AG04450 (cell line): ENCODE measurements around the gene SEMA3A. TPM values are rescaled to one million over a fixed set of nuclear protein-coding genes. Genes with fewer than 3 reads are reported as not detected.
A peak's percentile ranks its signal among the peaks of the same experiment; 100 is the strongest.

Experiments used
- CTCF ChIA-PET: fragments of 300-600, 350-600 bp; formaldehyde crosslinking; extraction: SDS; loops from one replicate; lab custom pipeline; 2022; ENCODE audit warnings: antibody characterized with exemption, inconsistent platforms; lab: Charles Lee
- POLR2A ChIA-PET: fragments of 350-600 bp; formaldehyde crosslinking; extraction: SDS; loops from one replicate; lab custom pipeline; 2021; ENCODE audit warnings: antibody characterized with exemption, inconsistent platforms; lab: Yijun Ruan, JAX
- DNase-seq: peaks from one replicate; pipeline ENCODE4 v3.0.0-alpha.2; 2011; ENCODE audit warnings: low read depth, low spot score
- H3K27ac ChIP-seq: one replicate; pipeline ENCODE4 v1.5.1; 2012; ENCODE audit warnings: low read depth, low read length, control low read depth
- H3K27me3 ChIP-seq: one replicate; pipeline ENCODE4 v1.6.0; 2012; ENCODE audit warnings: low read length; ENCODE audit not compliant: control insufficient read depth, insufficient read depth
- H3K4me3 ChIP-seq: 2 replicates; pipeline ENCODE4 v1.5.1; 2011; ENCODE audit warnings: mild to moderate bottlenecking, low read depth, low read length, control low read depth
- H3K9me3 ChIP-seq: 2 replicates; pipeline ENCODE4 v1.5.1; 2012; ENCODE audit warnings: low read length; ENCODE audit not compliant: control insufficient read depth, insufficient read depth
- polyA plus RNA-seq: library from polyadenylated mRNA; depleted of rRNA; stranded (reverse); fragments of >200 nt; gene quantifications from 2 replicates; pipeline ENCODE4 v1.2.3, GENCODE V29; 2011
- TF ChIP-seq, protein P1 (sequence below): IDR thresholded peaks from 2 replicates; pipeline ENCODE4 v1.5.1; 2011; ENCODE audit warnings: low read depth, low read length, control low read depth, inconsistent platforms

Gene SEMA3A
- polyA plus RNA-seq, 1 experiment = 80.2 TPM

DNA sequence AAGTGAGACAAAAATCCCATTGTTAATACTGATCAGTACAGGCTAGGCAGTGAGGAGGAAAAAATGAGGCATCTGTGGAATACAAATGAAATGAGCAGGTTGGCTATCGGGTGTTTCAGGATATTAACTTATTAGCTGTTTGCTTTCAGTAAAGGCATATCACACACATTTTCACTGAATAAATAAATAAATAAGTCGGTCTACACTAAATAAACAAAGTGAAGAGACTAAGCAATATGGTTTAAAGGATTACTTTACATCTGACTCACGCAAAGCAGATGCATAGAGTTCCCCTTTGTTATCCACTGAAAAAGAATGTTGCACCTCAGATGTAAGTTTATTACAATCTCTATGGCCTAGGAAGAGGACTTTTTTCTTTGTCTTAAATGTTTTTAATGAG is 6.3 kb upstream of the SEMA3A start:
- DNase-seq = peak; percentile 36
- POLR2A ChIA-PET = no interaction called here
- H3K9me3 ChIP-seq = no peaks in the 10 kb centered on the region

DNA sequence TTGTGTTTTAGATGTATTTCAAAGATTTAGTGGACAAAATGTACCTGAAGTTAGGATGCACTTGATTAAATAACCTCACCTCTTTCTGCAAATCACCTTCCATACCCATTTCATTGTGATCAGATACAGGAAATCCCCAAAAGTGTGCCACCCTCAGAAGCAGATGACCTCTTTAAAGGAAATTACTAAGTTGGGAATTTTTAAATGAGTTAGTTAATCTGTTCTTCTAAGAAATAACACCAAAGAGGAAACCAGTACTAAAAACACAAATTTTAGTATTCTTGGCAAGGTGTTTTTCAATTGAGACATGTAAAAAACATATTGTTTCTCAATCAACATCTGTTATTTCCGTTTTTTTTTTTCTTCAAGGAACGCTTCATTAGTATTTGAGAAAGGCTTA is 4.6 kb upstream of the SEMA3A start:
- POLR2A ChIA-PET = no interaction called here
- Histone ChIP-seq H3K9me3 (no peaks in the 10 kb centered on the region), H3K27me3 (no peaks in the 10 kb centered on the region), H3K4me3 (no peak overlapping the region), H3K27ac (no peak overlapping the region)
- CTCF ChIA-PET = no interaction called here
- DNase-seq = no peak
- TF ChIP-seq, protein P1, sequence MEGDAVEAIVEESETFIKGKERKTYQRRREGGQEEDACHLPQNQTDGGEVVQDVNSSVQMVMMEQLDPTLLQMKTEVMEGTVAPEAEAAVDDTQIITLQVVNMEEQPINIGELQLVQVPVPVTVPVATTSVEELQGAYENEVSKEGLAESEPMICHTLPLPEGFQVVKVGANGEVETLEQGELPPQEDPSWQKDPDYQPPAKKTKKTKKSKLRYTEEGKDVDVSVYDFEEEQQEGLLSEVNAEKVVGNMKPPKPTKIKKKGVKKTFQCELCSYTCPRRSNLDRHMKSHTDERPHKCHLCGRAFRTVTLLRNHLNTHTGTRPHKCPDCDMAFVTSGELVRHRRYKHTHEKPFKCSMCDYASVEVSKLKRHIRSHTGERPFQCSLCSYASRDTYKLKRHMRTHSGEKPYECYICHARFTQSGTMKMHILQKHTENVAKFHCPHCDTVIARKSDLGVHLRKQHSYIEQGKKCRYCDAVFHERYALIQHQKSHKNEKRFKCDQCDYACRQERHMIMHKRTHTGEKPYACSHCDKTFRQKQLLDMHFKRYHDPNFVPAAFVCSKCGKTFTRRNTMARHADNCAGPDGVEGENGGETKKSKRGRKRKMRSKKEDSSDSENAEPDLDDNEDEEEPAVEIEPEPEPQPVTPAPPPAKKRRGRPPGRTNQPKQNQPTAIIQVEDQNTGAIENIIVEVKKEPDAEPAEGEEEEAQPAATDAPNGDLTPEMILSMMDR = no peak

More for the DNA sequence above, 6.3 kb upstream of the SEMA3A start:
- TF ChIP-seq, protein P1 = no peak
- Histone ChIP-seq H3K27ac (no peak overlapping the region), H3K4me3 (no peak overlapping the region), H3K27me3 (no peaks in the 10 kb centered on the region)
- CTCF ChIA-PET = interaction anchor here (0.7 kb wide), 1 partner anchor 821 kb away, joined by 7 read pairs; no protein-coding TSS in a partner anchor

DNA sequence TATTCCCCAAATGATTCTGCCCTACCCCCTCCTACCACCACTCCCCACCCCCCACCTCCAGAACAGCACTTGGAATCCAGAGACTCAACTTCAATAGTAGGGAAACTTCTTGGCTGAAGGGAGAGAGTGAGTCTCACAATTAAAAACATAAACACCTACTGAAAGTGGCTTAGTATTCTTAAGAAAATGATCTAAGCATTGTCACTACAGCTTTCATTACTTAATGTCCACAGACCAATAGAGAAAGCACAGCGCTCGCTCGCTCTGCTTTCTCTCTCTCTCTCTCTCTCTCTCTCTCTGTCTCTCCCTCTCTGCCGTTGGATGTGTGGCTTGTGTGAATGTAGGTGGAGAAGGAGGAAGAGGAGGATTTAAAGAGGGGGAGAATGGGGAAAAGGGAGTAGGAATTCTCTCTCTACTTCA is 1.5 kb upstream of the SEMA3A start:
- no peak overlapping the region for H3K27ac ChIP-seq
- H3K9me3 ChIP-seq = no peaks in the 10 kb centered on the region
- no peaks in the 10 kb centered on the region for H3K27me3 ChIP-seq
- POLR2A ChIA-PET = no interaction called here
- CTCF ChIA-PET = interaction anchor here (0.7 to 2.0 kb wide), 2 partner anchors 37 to 260 kb away, joined by 4 to 10 read pairs; no protein-coding TSS in a partner anchor
- no peak for DNase-seq
- TF ChIP-seq, protein P1 = no peak
- H3K4me3 ChIP-seq = peak overlapping the region; percentile 70

DNA sequence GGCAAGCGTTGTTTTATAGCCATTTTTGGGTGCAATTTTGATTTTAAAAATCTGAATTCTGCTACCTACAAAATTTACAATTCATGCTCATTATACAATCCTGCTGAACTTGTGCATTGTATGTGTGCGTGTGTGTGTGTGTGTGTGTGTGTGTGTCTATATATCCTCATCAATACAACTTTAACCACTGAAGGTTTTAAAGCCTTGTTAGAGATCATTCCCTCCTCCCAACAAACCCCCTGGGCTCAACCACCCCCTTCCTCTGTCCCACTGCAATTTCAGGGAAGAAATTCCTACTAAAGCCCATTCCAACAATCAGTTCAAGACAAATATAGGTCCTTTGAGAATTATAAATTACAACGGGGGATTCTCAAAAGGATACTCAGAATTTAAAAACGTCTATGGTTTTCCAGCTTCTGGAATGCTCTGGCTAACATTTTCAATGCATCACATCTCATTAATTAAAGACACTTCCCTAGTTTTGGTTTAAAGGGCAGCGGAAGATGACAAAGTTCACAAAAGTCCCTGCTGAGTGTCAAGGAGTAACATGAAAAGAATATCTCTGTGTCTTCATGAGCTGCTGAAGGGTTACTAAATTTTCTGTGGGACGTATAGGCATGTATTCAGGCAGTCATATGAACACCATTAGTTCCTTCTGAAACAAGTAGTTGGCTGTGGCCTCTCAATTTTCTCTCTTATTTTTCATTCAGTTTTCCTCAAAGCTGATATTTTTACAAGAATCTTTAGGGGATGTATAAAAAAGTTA is 889 bp upstream of the SEMA3A start:
- TF ChIP-seq, protein P1 = no peak
- Histone ChIP-seq H3K27ac (peak overlapping the region; percentile 76), H3K9me3 (no peaks in the 10 kb centered on the region), H3K4me3 (peak overlapping the region; percentile 70), H3K27me3 (no peaks in the 10 kb centered on the region)
- ChIA-PET CTCF (interaction anchor here (0.7 to 2.0 kb wide), 6 partner anchors 37 to 829 kb away, joined by 4 to 10 read pairs (median 4); no protein-coding TSS in a partner anchor), POLR2A (interaction anchor here (0.7 to 2.3 kb wide), 4 partner anchors 52 to 217 kb away, joined by 3 to 13 read pairs (median 6); no protein-coding TSS in a partner anchor)
- DNase-seq = no peak

DNA sequence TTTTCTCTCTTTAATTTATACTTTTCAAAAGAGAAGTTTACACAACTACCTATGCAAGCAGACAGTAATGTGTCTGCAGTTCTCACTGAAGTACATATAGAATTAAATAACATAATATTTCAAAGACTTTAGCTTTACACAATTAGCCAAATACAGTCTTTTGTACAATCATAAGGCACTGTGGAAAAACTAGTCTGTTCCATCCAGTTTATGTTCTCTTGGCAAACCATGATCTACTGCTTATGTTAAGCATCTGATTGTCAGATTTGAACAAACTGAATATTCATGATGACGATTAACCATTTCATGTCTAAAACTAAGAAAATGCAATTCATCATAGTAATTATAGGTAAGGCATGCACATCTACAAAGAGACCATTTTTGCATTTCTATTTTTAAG is 842 bp downstream of the SEMA3A start:
- ChIA-PET CTCF (interaction anchor here (1.0 to 1.4 kb wide), 4 partner anchors 258 to 828 kb away, joined by 3 to 9 read pairs (median 4); no protein-coding TSS in a partner anchor), POLR2A (interaction anchor here (2.3 kb wide), 1 partner anchor 219 kb away, joined by 13 read pairs; no protein-coding TSS in a partner anchor)
- H3K27ac ChIP-seq = no peak overlapping the region
- no peaks in the 10 kb centered on the region for H3K27me3 ChIP-seq
- H3K9me3 ChIP-seq = no peaks in the 10 kb centered on the region
- TF ChIP-seq, protein P1 = no peak
- H3K4me3 ChIP-seq = peak overlapping the region; percentile 70
- no peak for DNase-seq
